Panc1 (cell line): ENCODE results near the gene FXR2. TPM values are rescaled to one million over a fixed set of nuclear protein-coding genes. Genes with fewer than 3 reads are reported as not detected.

Experiments used
- ATAC-seq: fragments of 200-7000 bp; cut with Tn5 transposase; 2 replicates; pipeline ENCODE4 v1.9.1; 2020; ENCODE audit warnings: mild to moderate bottlenecking, moderate library complexity
- BruUV-seq: library from RNA; stranded (reverse); fragments of 400-500 nt; replicated peaks from 2 replicates; lab custom pipeline; 2021; lab: Mats Ljungman, UMichigan
- CTCF ChIA-PET: fragments of 300-600 bp; sonication (Branson Sonifier 250); formaldehyde crosslinking; loops from one replicate; lab custom pipeline; 2022; ENCODE audit warnings: antibody characterized with exemption; lab: Charles Lee
- POLR2A ChIA-PET: fragments of 300-600 bp; sonication (Branson Sonifier 250); formaldehyde crosslinking; loops from one replicate; lab custom pipeline; 2022; ENCODE audit warnings: antibody characterized with exemption; lab: Charles Lee
- DNase-seq: peaks from one replicate; pipeline ENCODE4 v3.0.0-alpha.2; 2010; ENCODE audit warnings: low read depth, low spot score
- H3K27ac ChIP-seq: 2 replicates; pipeline ENCODE4 v1.5.1; 2011; ENCODE audit warnings: mild to moderate bottlenecking, low read length, inconsistent platforms
- H3K27me3 ChIP-seq: fragments of 200-500 bp; sonication (Bioruptor generic); 2 replicates; pipeline ENCODE4 v1.6.0; 2014; ENCODE audit warnings: low read length, inconsistent platforms; ENCODE audit not compliant: control insufficient read depth, insufficient read depth
- H3K36me3 ChIP-seq: fragments of 200-500 bp; sonication (Bioruptor generic); 2 replicates; pipeline ENCODE4 v1.5.1; 2014; ENCODE audit warnings: inconsistent platforms, mild to moderate bottlenecking, low read length, moderate library complexity; ENCODE audit not compliant: control insufficient read depth, insufficient read depth
- H3K4me1 ChIP-seq: 2 replicates; pipeline ENCODE4 v1.5.1; 2011; ENCODE audit warnings: inconsistent platforms, mild to moderate bottlenecking, low read length, moderate library complexity; ENCODE audit not compliant: control insufficient read depth, insufficient read depth
- H3K4me3 ChIP-seq, 2 experiments: 2 replicates each; pipeline ENCODE4 v1.5.1; 2011 to 2012; ENCODE audit warnings: low read depth in 2 of 2, low read length in 2 of 2, mild to moderate bottlenecking in 2 of 2, inconsistent platforms in 1 of 2, moderate library complexity in 1 of 2
- H3K9me3 ChIP-seq: fragments of 200-500 bp; sonication (Bioruptor generic); 2 replicates; pipeline ENCODE4 v1.5.1; 2014; ENCODE audit warnings: low read depth, mild to moderate bottlenecking, inconsistent platforms, low read length, moderate library complexity; ENCODE audit not compliant: control insufficient read depth, insufficient read depth
- POLR2AphosphoS5 ChIP-seq: IDR thresholded peaks from 2 replicates; pipeline ENCODE4 v1.6.1; 2012; ENCODE audit warnings: mild to moderate bottlenecking, low read depth, low read length, moderate library complexity
- REST ChIP-seq, 2 experiments: IDR thresholded peaks; 2 replicates each; pipeline ENCODE4 v1.6.1; 2011 to 2012; ENCODE audit warnings: low read depth in 2 of 2, control low read depth in 1 of 2, low read length in 1 of 2, mild to moderate bottlenecking in 1 of 2, moderate library complexity in 1 of 2; ENCODE audit not compliant: insufficient read depth in 1 of 2
- SIN3A ChIP-seq: IDR thresholded peaks from 2 replicates; pipeline ENCODE4 v1.6.1; 2012; ENCODE audit warnings: low read depth, mild to moderate bottlenecking, low read length, moderate library complexity, borderline replicate concordance; ENCODE audit not compliant: insufficient read depth
- TCF7L2 ChIP-seq: IDR thresholded peaks from 2 replicates; pipeline ENCODE4 v1.6.1; 2011; ENCODE audit warnings: mild to moderate bottlenecking, low read depth, low read length, inconsistent platforms
- in situ Hi-C: cut with HindIII; loops from 2 replicates; pipeline ENCODE4 v1.10.0; 2016; ENCODE audit warnings: low sequenced_read_pairs, low pct_unique_long_range_greater_than_20kb
- intact Hi-C: fragments of 100-400 bp; cut with micrococcal nuclease; formaldehyde crosslinking; loops from one replicate; pipeline ENCODE4 v1.10.0; 2022; ENCODE audit not compliant: unreplicated experiment
- total RNA-seq: library from RNA; stranded (reverse); gene quantifications from one replicate; pipeline ENCODE4 v1.2.1, GENCODE V29; 2021; ENCODE audit not compliant: unreplicated experiment
- TF ChIP-seq, protein P1 (sequence below): fragments of 450-650 bp; IDR thresholded peaks from 2 replicates; pipeline ENCODE4 v1.5.1; 2017; ENCODE audit warnings: mild to moderate bottlenecking

The FXR2 gene
- total RNA-seq, 1 experiment from 2014 or later: 39.7 TPM

GRCh38 chr17:7553356-7553755 is 61.3 kb downstream of the FXR2 start:
- POLR2A ChIA-PET: no interaction called here
- no TSS peak for BruUV-seq
- DNase-seq (no peak), ATAC-seq (no peak)
- in situ Hi-C loops: no loop called here
- Histone ChIP-seq H3K4me1 (peaks cover 15% of the 10 kb centered on the region), H3K9me3 (no peaks in the 10 kb centered on the region), H3K27ac (no peak overlapping the region), H3K36me3 (no peaks in the 10 kb centered on the region), H3K27me3 (no peaks in the 10 kb centered on the region), H3K4me3 (no peak overlapping the region)
- intact Hi-C loops: no loop called here
- CTCF ChIA-PET: no interaction called here
- TF ChIP-seq REST (IDR thresholded peaks at IDR 0.05; ENCODE audit: insufficient read depth in 1 of 2, low read depth in 2 of 2, low read length in 1 of 2): no peak
- no peak for TF ChIP-seq TCF7L2
- TF ChIP-seq SIN3A: no peak
- no peak for TF ChIP-seq POLR2AphosphoS5
- TF ChIP-seq, protein P1, sequence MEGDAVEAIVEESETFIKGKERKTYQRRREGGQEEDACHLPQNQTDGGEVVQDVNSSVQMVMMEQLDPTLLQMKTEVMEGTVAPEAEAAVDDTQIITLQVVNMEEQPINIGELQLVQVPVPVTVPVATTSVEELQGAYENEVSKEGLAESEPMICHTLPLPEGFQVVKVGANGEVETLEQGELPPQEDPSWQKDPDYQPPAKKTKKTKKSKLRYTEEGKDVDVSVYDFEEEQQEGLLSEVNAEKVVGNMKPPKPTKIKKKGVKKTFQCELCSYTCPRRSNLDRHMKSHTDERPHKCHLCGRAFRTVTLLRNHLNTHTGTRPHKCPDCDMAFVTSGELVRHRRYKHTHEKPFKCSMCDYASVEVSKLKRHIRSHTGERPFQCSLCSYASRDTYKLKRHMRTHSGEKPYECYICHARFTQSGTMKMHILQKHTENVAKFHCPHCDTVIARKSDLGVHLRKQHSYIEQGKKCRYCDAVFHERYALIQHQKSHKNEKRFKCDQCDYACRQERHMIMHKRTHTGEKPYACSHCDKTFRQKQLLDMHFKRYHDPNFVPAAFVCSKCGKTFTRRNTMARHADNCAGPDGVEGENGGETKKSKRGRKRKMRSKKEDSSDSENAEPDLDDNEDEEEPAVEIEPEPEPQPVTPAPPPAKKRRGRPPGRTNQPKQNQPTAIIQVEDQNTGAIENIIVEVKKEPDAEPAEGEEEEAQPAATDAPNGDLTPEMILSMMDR: no peak

DNA sequence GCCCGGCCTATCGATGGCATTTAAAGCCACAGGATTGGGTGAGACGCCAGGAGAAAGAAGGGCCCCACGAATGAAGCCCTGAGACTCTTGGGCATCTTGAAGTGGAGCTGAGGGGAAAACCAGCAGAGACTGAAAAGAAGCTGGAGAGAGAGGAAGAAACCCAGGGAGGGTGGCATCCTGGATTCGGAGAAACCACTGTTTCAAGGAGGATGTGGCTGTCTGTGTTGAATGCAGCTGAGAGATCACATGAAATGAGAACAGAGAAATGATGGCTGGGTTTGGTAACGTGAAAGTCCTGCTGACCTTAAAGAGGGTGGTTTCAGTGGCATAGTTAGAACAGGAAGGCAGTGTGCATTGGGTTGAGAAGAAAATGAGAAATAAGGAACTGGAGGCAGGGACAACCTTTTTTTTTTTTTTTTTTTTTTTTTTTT is 62.1 kb downstream of the FXR2 start:
- Histone ChIP-seq H3K4me1 (peaks cover 8% of the 10 kb centered on the region), H3K27ac (no peak overlapping the region), H3K36me3 (no peaks in the 10 kb centered on the region), H3K4me3 (no peak overlapping the region), H3K27me3 (no peaks in the 10 kb centered on the region), H3K9me3 (no peaks in the 10 kb centered on the region)
- CTCF ChIA-PET: interaction anchor here (0.6 kb wide), 2 partner anchors 9 to 149 kb away, joined by 5 to 7 read pairs; partner anchors contain the start of gene TMEM256
- POLR2A ChIA-PET: no interaction called here
- ATAC-seq: no peak
- in situ Hi-C loops (no loop called here), intact Hi-C loops (no loop called here)
- no peak for DNase-seq
- BruUV-seq: no TSS peak
- TF ChIP-seq SIN3A: no peak
- TF ChIP-seq, protein P1: no peak
- TF ChIP-seq POLR2AphosphoS5: no peak
- no peak for TF ChIP-seq TCF7L2
- no peak for TF ChIP-seq REST (IDR thresholded peaks at IDR 0.05; ENCODE audit: insufficient read depth in 1 of 2, low read depth in 2 of 2, low read length in 1 of 2)
